Rectal smooth muscle tissue (tissue), 1 donor: ENCODE results near the gene SLC52A3.

Source experiments
- H3K27ac ChIP-seq: one replicate; pipeline ENCODE4 v1.7.0; 2013; ENCODE audit warnings: low read depth, low read length, inconsistent platforms
- H3K27me3 ChIP-seq: one replicate; pipeline ENCODE4 v1.7.0; 2013; ENCODE audit warnings: low read length; ENCODE audit not compliant: control insufficient read depth, insufficient read depth
- H3K36me3 ChIP-seq: one replicate; pipeline ENCODE4 v1.7.0; 2013; ENCODE audit warnings: low read length; ENCODE audit not compliant: control insufficient read depth, insufficient read depth
- H3K4me1 ChIP-seq: one replicate; pipeline ENCODE4 v1.7.0; 2013; ENCODE audit warnings: low read length; ENCODE audit not compliant: control insufficient read depth, insufficient read depth
- H3K4me3 ChIP-seq: one replicate; pipeline ENCODE4 v1.7.0; 2013; ENCODE audit warnings: low read length
- H3K9ac ChIP-seq: one replicate; pipeline ENCODE4 v1.7.0; 2013; ENCODE audit warnings: low read length

The SLC52A3 gene

DNA sequence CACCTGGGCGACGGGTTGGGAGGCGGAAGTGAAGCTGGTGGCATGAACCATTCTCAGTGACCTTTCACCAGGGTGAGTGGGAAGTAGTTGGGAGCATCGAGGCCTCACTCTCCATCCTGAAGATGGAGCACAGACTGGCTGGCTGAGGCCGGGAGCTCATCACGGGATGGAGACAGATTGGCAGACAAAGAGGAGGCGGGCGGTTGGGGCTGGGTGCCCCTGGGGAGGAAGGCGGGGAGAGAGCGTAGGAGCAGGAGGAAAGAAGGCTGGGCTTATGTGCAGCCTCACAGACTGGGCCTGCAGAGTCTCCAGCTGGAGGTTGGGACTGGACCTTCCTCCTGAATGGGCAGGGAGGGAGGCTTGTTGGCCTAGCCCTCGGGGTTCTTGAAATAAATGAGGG lies 48.5 kb downstream of the SLC52A3 start:
- Histone ChIP-seq H3K36me3 (no peaks in the 10 kb centered on the region), H3K9ac (no peak overlapping the region), H3K4me3 (no peak overlapping the region), H3K4me1 (no peaks in the 10 kb centered on the region), H3K27me3 (peaks cover 2% of the 10 kb centered on the region), H3K27ac (no peak overlapping the region)

GRCh38 chr20:719068-719467 lies 49.2 kb downstream of the SLC52A3 start:
- Histone ChIP-seq H3K36me3 (no peaks in the 10 kb centered on the region), H3K27ac (no peak overlapping the region), H3K27me3 (peaks cover 2% of the 10 kb centered on the region), H3K4me3 (no peak overlapping the region), H3K9ac (no peak overlapping the region), H3K4me1 (no peaks in the 10 kb centered on the region)

GRCh38 chr20:717832-718231 lies 50.5 kb downstream of the SLC52A3 start:
- Histone ChIP-seq H3K27me3 (no peaks in the 10 kb centered on the region), H3K4me3 (no peak overlapping the region), H3K9ac (no peak overlapping the region), H3K27ac (no peak overlapping the region), H3K4me1 (no peaks in the 10 kb centered on the region), H3K36me3 (no peaks in the 10 kb centered on the region)

DNA sequence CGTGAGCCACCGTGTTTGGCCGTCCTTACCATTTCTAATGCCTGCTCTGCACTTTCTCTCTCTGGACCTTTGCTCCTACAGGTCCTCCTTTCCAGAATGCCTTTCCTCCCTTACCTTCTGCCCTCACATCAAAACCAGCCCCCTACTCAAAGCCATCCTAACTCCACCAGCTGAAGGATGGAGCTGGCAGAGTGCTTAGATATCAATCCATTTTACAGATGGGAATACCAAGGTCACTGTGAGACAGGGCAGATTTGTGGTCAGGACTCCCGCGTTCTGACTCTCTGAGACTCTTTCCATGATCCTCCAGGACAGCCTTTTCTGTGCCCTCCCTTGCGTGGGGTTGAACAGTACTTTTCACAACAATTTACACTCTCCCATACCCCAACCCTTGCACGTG lies 51.0 kb downstream of the SLC52A3 start:
- Histone ChIP-seq H3K27ac (no peak overlapping the region), H3K4me3 (no peak overlapping the region), H3K36me3 (no peaks in the 10 kb centered on the region), H3K9ac (no peak overlapping the region), H3K27me3 (no peaks in the 10 kb centered on the region), H3K4me1 (no peaks in the 10 kb centered on the region)

GRCh38 chr20:714453-714852 lies 53.8 kb downstream of the SLC52A3 start:
- no peaks in the 10 kb centered on the region for H3K36me3 ChIP-seq
- no peaks in the 10 kb centered on the region for H3K4me1 ChIP-seq
- no peak overlapping the region for H3K27ac ChIP-seq
- H3K9ac ChIP-seq = no peak overlapping the region
- H3K4me3 ChIP-seq = no peak overlapping the region
- peaks cover 6% of the 10 kb centered on the region for H3K27me3 ChIP-seq

DNA sequence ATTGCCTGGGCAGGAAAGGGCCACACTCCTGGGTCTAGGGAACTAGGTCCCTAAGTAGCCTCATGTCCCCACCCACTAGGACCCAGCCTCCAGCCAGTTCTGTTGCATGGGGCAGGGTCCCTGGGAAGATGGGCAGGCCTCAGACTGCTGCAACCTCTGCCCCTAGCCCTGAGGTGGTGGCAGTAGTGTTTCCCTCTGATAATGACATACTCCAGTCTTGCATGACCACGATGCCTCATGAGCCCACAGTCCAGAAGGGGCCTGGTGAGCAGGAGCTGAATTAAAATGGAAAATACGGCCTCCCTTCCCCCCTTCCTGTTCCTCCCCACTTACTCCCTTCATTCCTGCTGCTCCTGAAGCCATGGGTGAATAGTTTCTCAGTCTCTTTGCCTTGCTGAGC lies 56.7 kb downstream of the SLC52A3 start:
- Histone ChIP-seq H3K27ac (no peak overlapping the region), H3K4me1 (no peaks in the 10 kb centered on the region), H3K9ac (no peak overlapping the region), H3K27me3 (peaks cover 12% of the 10 kb centered on the region), H3K4me3 (no peak overlapping the region), H3K36me3 (no peaks in the 10 kb centered on the region)

DNA sequence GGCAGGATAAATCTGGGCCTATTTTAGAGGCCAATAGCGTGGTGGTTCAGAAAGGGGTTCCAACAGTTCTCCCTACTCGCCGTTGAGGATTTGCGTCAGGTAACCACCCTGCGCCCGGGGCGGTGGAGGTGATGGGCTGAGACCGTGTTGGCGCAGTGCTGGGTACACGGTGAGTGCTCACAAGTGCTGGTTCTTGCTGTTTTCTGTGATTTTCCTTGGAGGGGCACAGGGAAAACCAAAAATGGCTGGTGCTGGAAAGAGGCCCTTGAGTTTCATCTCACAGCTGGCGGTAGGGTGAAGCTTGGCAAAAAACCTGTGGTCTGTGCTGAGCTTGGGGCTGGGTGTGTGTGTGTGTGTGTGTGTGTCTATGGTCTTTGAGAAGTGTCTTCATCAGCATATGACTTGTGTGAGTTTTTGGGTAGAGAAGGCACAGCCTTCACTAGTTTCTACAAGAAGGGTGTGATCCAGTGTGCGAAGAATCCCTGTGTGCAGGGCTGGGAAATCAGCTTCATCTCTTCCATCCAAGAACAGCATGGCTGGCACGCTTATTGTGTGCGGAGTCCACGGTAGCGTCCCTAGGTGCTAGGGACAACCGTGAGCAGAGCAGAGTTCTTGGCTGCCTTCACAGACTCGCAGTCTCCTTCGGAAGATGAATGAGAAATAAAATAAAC lies 57.4 kb downstream of the SLC52A3 start:
- Histone ChIP-seq H3K36me3 (no peaks in the 10 kb centered on the region), H3K4me1 (no peaks in the 10 kb centered on the region), H3K27me3 (peaks cover 12% of the 10 kb centered on the region), H3K9ac (no peak overlapping the region), H3K27ac (no peak overlapping the region), H3K4me3 (no peak overlapping the region)
